Measurements from ENCODE around the gene HOTAIR. TPM values are rescaled to one million over a fixed set of nuclear protein-coding genes. Genes with fewer than 3 reads are reported as not detected.

The HOTAIR gene
- total RNA-seq, 1 donor from 2014 or later: 1.8 TPM

DNA sequence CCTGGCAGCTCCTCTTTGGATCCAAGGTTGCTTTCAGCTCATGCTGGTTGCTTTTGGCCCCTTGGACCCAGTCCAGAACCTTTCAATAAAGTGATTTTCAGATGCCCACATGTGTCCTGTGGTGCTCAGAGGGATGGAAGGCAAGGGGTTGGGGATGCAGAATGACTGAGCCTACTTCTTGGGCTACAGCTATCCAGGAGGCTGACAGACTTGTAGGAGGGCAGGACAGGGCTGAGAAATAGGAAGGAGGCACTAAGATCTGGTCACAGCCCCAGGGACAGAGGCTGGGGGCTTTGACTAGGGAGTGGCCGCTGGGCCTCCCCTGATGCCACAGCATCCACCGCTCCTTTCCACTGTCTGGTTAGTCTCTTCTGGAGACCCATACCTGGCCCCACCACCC is 3.1 kb downstream of the HOTAIR start:
- Mint-ChIP-seq H3K9me3 (no peaks in the 10 kb centered on the region), H3K4me3 (no peak overlapping the region), H3K27me3 (ENCODE audit: low read depth) (peaks cover 99% of the 10 kb centered on the region), H3K4me1 (peaks cover 21% of the 10 kb centered on the region), H3K27ac (no peak overlapping the region), H3K36me3 (no peaks in the 10 kb centered on the region)
- DNase-seq (ENCODE audit: low spot score in 2 of 2, unreplicated experiment in 2 of 2): no peak
- TF ChIP-seq CTCF (IDR thresholded peaks at IDR 0.05; ENCODE audit: unreplicated experiment): no peak

DNA sequence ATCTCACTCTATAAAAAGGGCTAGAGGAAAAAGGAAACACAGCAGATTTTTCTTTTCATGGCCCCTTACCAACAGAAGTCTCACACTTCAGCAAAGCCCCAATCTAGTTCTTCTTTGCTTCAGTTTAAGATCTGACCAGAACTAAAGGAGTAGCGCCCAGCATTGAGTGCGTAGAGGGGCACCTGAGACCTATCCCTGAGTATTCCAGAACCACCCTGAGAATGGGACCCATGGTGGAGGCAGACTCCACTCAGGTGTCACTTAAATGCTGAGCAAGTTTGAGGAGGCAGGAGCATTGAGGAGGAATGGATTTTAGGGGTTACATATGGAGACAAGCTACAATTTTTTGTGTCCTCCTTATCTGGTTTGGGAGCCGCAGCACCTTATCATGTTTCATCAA is 3.6 kb downstream of the HOTAIR start:
- Mint-ChIP-seq H3K27ac (no peak overlapping the region), H3K4me1 (peaks cover 27% of the 10 kb centered on the region), H3K9me3 (no peaks in the 10 kb centered on the region), H3K4me3 (no peak overlapping the region), H3K27me3 (ENCODE audit: low read depth) (peaks cover 99% of the 10 kb centered on the region), H3K36me3 (no peaks in the 10 kb centered on the region)
- DNase-seq (ENCODE audit: low spot score in 2 of 2, unreplicated experiment in 2 of 2): no peak
- no peak for TF ChIP-seq CTCF (IDR thresholded peaks at IDR 0.05; ENCODE audit: unreplicated experiment)

- H3K4me3 Mint-ChIP-seq: no peak overlapping the region
- no peak for TF ChIP-seq CTCF (IDR thresholded peaks at IDR 0.05; ENCODE audit: unreplicated experiment)
- no peaks in the 10 kb centered on the region for H3K36me3 Mint-ChIP-seq
- DNase-seq (ENCODE audit: low spot score in 2 of 2, unreplicated experiment in 2 of 2): no peak
- H3K27ac Mint-ChIP-seq: no peak overlapping the region
- peaks cover 24% of the 10 kb centered on the region for H3K4me1 Mint-ChIP-seq
- peaks cover 99% of the 10 kb centered on the region for H3K27me3 Mint-ChIP-seq (ENCODE audit: low read depth)
- H3K9me3 Mint-ChIP-seq: no peaks in the 10 kb centered on the region
Observed at GRCh38 chr12:53970451-53970850, 4.3 kb downstream of the HOTAIR start.

DNA sequence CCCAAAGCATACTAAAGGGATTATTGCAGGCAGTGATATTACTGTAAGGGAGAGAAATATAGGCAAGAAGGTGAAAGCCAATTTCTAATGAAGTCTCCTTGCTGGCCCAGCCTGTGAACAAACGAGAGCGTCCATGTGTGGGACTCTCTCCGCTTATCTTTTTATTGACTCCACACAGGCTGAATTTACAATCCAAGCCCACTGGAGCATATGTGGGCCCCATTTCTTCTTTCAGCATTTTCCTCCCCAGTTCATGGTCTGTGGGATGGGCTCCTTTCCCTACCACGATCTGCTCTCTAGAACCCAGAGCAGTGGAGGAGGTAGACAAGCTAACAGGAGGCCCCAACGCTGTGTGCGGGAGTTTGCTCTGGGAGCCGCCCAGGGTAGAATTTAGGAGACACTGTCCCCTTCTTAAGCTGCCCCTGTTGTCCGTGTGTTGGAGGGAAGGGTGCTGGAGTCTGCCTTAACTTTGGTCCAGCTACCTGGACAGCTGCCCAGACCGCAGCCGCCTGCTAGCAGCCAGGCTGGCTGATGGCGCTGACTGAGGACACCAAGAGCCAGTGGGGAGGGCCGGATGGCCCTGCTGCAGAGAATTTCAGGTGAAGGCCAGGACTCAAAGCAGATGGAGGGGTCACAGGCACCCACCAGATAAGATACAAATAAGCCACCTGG is 5.0 kb downstream of the HOTAIR start:
- H3K27ac Mint-ChIP-seq: no peak overlapping the region
- peaks cover 23% of the 10 kb centered on the region for H3K4me1 Mint-ChIP-seq
- no peak overlapping the region for H3K4me3 Mint-ChIP-seq
- no peaks in the 10 kb centered on the region for H3K36me3 Mint-ChIP-seq
- H3K27me3 Mint-ChIP-seq (ENCODE audit: low read depth): peaks cover 99% of the 10 kb centered on the region
- TF ChIP-seq CTCF (IDR thresholded peaks at IDR 0.05; ENCODE audit: unreplicated experiment): no peak
- no peak for DNase-seq (ENCODE audit: low spot score in 2 of 2, unreplicated experiment in 2 of 2)
- no peaks in the 10 kb centered on the region for H3K9me3 Mint-ChIP-seq

- peaks cover 23% of the 10 kb centered on the region for H3K4me1 Mint-ChIP-seq
- H3K9me3 Mint-ChIP-seq: no peaks in the 10 kb centered on the region
- no peak for DNase-seq (ENCODE audit: low spot score in 2 of 2, unreplicated experiment in 2 of 2)
- H3K27me3 Mint-ChIP-seq (ENCODE audit: low read depth): peaks cover 100% of the 10 kb centered on the region
- TF ChIP-seq CTCF (IDR thresholded peaks at IDR 0.05; ENCODE audit: unreplicated experiment): no peak
- H3K27ac Mint-ChIP-seq: peak overlapping the region; percentile 10
- peak overlapping the region; percentile 30 for H3K4me3 Mint-ChIP-seq
- no peaks in the 10 kb centered on the region for H3K36me3 Mint-ChIP-seq
Observed at GRCh38 chr12:53968214-53969127, 6.3 kb downstream of the HOTAIR start.

All from mesothelial cell of epicardium (in vitro differentiated cells).